Measurements from ENCODE around the gene HBS1L. TPM values are rescaled to one million over a fixed set of nuclear protein-coding genes. Genes with fewer than 3 reads are reported as not detected.

HBS1L gene
- total and polyA plus RNA-seq, 5 donors, result 28.7 to 81.3 (median 71.3) TPM

DNA sequence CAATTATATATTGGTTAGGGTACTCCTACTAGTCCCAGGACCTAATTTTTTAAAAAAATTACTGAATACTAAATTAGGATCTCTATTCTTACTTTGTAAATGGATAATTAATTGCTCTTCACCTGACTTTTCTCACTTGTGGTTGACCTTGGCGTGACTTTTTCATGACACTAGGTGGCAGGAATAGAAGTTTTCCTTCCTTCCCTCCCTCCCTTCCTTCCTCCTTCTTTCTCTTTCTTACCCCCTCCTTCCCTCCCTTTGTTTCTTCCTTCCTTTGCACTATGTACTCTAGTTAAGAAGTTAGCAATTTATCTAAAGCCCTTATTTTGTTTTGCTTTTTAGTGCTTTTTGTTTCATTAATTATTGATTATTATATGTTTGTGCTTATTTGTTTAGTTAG lies 20.4 kb upstream of the HBS1L start:
- H3K9me3 ChIP-seq (ENCODE audit: control insufficient read depth, low read length), result no peaks in the 10 kb centered on the region
- no peaks in the 10 kb centered on the region for H3K4me1 ChIP-seq (ENCODE audit: control insufficient read depth, insufficient read depth, low read length)
- WGBS, result 23% methylated on average over 1 of the region's 1 CpG
- H3K27ac ChIP-seq (ENCODE audit: low read length), result no peak overlapping the region
- intact Hi-C loops (cut with DNase I), result no loop called here
- DNase-seq (no peak), ATAC-seq (no peak)
- no peaks in the 10 kb centered on the region for H3K27me3 ChIP-seq (ENCODE audit: control insufficient read depth, insufficient read depth)
- H3K4me3 ChIP-seq (ENCODE audit: low read length), result no peak overlapping the region

DNA sequence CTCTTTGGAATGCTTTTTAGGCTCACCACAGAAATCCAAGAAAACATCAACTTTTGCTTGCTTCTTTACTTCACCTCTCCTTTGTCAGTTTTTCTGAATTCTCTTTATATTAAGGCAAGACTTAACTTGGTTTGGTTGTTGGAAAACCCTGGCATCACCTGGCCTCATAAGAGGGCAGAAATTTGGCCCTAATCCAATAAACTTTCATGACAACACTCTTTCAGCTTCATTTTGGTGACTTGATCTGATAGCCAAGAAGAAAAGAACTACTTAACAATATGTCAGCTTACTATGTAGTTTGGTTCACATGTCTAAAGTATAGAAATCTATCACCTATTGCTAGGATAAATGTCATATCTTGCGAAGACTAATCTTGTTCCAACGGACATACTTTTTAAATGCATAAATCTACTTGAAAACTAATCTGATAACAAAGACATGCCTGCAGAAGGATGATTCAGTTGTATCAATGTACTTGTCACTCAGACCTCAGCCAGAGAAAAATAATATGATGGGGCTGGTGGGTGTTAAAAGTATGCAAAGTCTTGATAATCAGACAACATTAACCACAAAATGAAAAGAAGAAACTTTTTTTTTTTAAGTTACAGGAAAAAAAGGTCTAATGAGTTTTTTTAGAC lies 19.3 kb upstream of the HBS1L start:
- ATAC-seq (no peak), DNase-seq (no peak)
- intact Hi-C loops (cut with DNase I), result no loop called here
- no peaks in the 10 kb centered on the region for H3K4me1 ChIP-seq (ENCODE audit: control insufficient read depth, insufficient read depth, low read length)
- H3K27me3 ChIP-seq (ENCODE audit: control insufficient read depth, insufficient read depth), result no peaks in the 10 kb centered on the region
- no peak overlapping the region for H3K27ac ChIP-seq (ENCODE audit: low read length)
- H3K9me3 ChIP-seq (ENCODE audit: control insufficient read depth, low read length), result no peaks in the 10 kb centered on the region
- 67% methylated on average over 2 of the region's 2 CpGs for WGBS
- no peak overlapping the region for H3K4me3 ChIP-seq (ENCODE audit: low read length)

DNA sequence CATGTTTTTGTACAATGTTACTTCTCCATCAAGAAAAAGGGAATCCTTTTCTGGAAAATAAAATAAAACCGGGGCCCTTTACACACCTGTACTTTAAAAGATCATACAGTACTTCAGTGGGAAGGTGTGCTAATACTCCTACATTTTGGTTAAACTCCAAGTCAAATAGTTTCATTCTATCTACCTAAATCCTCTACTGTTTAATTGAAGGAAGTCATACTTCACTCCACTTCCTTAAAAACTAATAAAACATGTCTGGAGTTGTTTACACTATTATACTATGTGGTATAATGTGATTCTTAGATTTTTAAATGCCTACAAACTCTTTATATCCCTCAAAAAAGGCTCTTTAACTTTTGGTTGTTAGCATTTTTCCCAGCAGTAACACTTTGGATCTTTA lies 18.6 kb upstream of the HBS1L start:
- 81% methylated on average over 1 of the region's 1 CpG for WGBS
- no peak for DNase-seq
- intact Hi-C loops (cut with DNase I), result no loop called here

DNA sequence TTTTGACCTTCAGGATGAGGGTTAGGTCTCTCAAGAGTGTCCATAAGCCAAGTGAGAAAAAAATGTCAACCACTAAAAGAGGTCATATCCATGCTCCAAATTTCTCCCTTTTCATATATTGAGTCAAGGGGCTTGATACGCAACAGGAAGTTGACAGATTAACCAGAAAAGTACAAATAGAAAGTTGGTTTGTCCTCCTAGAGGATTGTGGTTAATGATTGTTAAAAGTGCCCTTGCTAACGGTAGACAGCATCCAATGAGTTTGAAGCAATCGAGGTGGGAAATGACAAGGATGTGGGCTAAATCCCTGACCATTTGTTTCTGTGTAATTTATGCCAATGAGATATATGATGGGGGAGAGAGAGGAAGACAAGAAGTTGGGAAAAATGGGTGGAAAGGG lies 18.1 kb upstream of the HBS1L start:
- Histone ChIP-seq H3K9me3 (ENCODE audit: control insufficient read depth, low read length) (no peaks in the 10 kb centered on the region), H3K4me1 (ENCODE audit: control insufficient read depth, insufficient read depth, low read length) (no peaks in the 10 kb centered on the region), H3K4me3 (ENCODE audit: low read length) (no peak overlapping the region), H3K27ac (ENCODE audit: low read length) (no peak overlapping the region), H3K27me3 (ENCODE audit: control insufficient read depth, insufficient read depth) (no peaks in the 10 kb centered on the region)
- DNase-seq, result no peak
- intact Hi-C loops (cut with DNase I), result no loop called here
- ATAC-seq, result no peak
- 73% methylated on average over 3 of the region's 3 CpGs for WGBS

More for the DNA sequence above, 18.6 kb upstream of the HBS1L start:
- no peak for ATAC-seq
- Histone ChIP-seq H3K4me3 (ENCODE audit: low read length) (no peak overlapping the region), H3K9me3 (ENCODE audit: control insufficient read depth, low read length) (no peaks in the 10 kb centered on the region), H3K27me3 (ENCODE audit: control insufficient read depth, insufficient read depth) (no peaks in the 10 kb centered on the region), H3K4me1 (ENCODE audit: control insufficient read depth, insufficient read depth, low read length) (no peaks in the 10 kb centered on the region), H3K27ac (ENCODE audit: low read length) (no peak overlapping the region)

DNA sequence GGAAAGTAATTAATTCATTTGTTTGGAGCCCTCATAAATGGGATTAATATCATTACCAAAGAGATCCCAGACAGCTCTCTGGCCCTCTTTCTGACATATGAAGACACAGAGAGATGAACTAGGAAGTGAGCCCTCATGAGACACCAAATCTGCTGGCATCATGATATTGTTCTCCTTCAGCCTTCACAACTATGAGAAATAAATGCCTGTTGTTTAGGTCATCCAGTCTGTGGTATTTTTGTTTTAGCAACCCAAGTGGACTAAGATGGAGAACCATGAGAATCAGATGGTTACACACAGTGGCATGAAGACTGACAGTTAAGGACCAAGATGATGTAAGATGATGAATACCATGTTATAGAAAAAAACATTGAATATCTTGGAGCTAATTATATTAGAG lies 16.9 kb upstream of the HBS1L start:
- Histone ChIP-seq H3K27me3 (ENCODE audit: control insufficient read depth, insufficient read depth) (no peaks in the 10 kb centered on the region), H3K4me3 (ENCODE audit: low read length) (no peak overlapping the region), H3K9me3 (ENCODE audit: control insufficient read depth, low read length) (no peaks in the 10 kb centered on the region), H3K4me1 (ENCODE audit: control insufficient read depth, insufficient read depth, low read length) (no peaks in the 10 kb centered on the region), H3K27ac (ENCODE audit: low read length) (no peak overlapping the region)
- ATAC-seq (no peak), DNase-seq (no peak)
- intact Hi-C loops (cut with DNase I), result no loop called here

DNA sequence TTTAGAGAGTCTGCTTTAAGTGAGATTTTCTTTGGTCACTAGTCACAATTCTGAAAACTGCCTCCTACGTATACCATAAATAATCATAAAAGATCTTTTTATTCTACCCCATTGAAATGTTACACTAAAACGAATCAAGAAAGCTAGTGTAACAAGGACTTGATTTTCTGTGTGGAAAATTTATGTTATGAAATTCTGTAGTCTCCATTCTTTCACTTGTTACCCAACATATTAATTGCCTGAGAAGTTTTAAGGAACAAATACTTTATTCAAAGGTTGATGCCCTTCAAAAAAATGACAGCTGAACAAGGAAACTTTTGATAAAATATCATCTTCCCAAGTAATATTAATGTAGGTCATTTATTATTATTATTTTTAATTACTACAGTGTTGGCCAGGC lies 13.3 kb upstream of the HBS1L start:
- Histone ChIP-seq H3K4me3 (ENCODE audit: low read length) (no peak overlapping the region), H3K27ac (ENCODE audit: low read length) (no peak overlapping the region), H3K9me3 (ENCODE audit: control insufficient read depth, low read length) (no peaks in the 10 kb centered on the region), H3K27me3 (ENCODE audit: control insufficient read depth, insufficient read depth) (no peaks in the 10 kb centered on the region), H3K4me1 (ENCODE audit: control insufficient read depth, insufficient read depth, low read length) (no peaks in the 10 kb centered on the region)
- 79% methylated on average over 2 of the region's 2 CpGs for WGBS
- no peak for DNase-seq
- no peak for ATAC-seq
- intact Hi-C loops (cut with DNase I), result no loop called here

DNA sequence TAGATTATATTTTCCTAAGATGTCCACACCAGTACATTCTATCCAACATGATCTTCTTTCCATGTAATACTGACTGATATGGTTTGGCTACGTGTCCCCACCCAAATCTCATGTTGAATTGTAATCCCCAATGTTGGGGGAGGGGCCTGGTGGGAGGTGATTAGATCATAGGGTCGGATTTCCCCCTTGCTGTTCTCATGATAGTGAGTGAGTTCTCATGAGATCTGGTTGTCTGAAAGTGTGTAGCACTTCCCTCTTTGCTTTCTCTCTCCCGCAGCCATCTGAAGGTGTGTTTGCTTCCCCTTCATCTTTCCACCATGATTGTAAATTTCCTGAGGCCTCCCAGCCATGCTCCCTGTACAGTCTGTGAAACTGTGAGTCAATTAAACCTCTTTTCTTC lies 12.2 kb upstream of the HBS1L start:
- no peaks in the 10 kb centered on the region for H3K9me3 ChIP-seq (ENCODE audit: control insufficient read depth, low read length)
- 64% methylated on average over 3 of the region's 3 CpGs for WGBS
- intact Hi-C loops (cut with DNase I), result no loop called here
- no peak overlapping the region for H3K4me3 ChIP-seq (ENCODE audit: low read length)
- ATAC-seq (no peak), DNase-seq (no peak)
- no peaks in the 10 kb centered on the region for H3K27me3 ChIP-seq (ENCODE audit: control insufficient read depth, insufficient read depth)
- H3K4me1 ChIP-seq (ENCODE audit: control insufficient read depth, insufficient read depth, low read length), result no peaks in the 10 kb centered on the region
- H3K27ac ChIP-seq (ENCODE audit: low read length), result no peak overlapping the region

DNA sequence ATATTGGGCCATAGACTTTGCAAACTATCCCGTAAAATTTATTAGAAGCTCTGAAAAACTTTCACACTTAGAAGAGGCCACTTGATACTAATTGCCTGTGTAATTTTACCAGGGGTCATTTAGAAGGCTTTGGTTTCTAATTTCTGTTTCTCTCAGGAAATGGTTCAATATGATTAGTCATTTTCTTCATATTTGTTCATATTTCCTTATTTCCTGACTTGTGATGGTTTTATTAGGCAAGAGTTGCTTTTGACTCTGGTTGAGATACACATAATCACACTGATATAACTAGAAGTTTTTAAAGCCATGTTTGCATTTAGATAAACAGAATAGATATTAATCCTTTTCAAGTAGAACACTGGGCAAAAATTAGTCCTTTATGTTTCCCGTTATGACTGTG lies 11.8 kb upstream of the HBS1L start:
- DNase-seq (no peak), ATAC-seq (no peak)
- Histone ChIP-seq H3K4me3 (ENCODE audit: low read length) (no peak overlapping the region), H3K4me1 (ENCODE audit: control insufficient read depth, insufficient read depth, low read length) (no peaks in the 10 kb centered on the region), H3K27me3 (ENCODE audit: control insufficient read depth, insufficient read depth) (no peaks in the 10 kb centered on the region), H3K9me3 (ENCODE audit: control insufficient read depth, low read length) (no peaks in the 10 kb centered on the region), H3K27ac (ENCODE audit: low read length) (no peak overlapping the region)
- 80% methylated on average over 2 of the region's 2 CpGs for whole genome bisulfite sequencing
- intact Hi-C loops (cut with DNase I), result no loop called here

DNA sequence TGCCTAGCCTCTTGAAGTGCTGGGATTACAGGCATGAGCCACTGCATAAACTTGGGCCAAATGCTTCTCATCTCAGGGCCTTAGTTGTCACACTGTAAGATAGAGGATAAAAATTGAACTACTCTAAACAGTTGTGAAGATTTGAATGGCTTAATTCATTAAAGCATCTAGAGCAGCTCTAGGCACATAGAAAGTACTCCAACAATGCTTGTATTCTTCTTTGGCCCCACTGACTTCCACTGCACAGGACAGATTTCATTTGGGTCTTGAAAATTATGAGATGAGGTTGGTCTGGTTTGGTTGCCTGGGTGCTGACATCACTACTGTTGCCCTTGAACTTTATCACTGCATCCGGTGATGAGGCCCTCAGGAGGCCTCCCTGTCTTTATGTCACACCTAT lies 10.0 kb upstream of the HBS1L start:
- intact Hi-C loops (cut with DNase I), result no loop called here
- DNase-seq (no peak), ATAC-seq (no peak)
- H3K4me3 ChIP-seq (ENCODE audit: low read length), result no peak overlapping the region
- no peaks in the 10 kb centered on the region for H3K27me3 ChIP-seq (ENCODE audit: control insufficient read depth, insufficient read depth)
- H3K9me3 ChIP-seq (ENCODE audit: control insufficient read depth, low read length), result no peaks in the 10 kb centered on the region
- H3K27ac ChIP-seq (ENCODE audit: low read length), result no peak overlapping the region
- H3K4me1 ChIP-seq (ENCODE audit: control insufficient read depth, insufficient read depth, low read length), result no peaks in the 10 kb centered on the region
- WGBS, result 46% methylated on average over 1 of the region's 1 CpG

DNA sequence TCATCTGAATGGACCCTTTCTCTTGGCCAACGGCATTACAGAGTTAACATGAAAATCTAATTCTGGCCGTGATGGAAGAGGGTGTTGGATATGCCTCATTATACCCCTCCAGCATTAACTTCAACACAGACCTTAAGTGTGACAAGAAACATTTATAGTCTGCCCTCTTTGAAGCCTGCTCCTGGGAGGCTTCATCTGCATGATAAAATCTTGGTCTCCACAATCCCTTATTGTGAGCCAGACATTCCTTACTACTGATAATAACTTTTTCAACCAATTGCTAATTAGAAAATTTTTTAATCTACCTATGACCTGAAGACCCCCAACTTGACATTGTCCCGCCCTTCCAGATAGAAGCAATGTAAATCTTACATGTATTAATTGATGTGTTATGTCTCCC lies 9.3 kb upstream of the HBS1L start:
- no peaks in the 10 kb centered on the region for H3K9me3 ChIP-seq (ENCODE audit: control insufficient read depth, low read length)
- H3K27me3 ChIP-seq (ENCODE audit: control insufficient read depth, insufficient read depth), result no peaks in the 10 kb centered on the region
- no peak overlapping the region for H3K4me3 ChIP-seq (ENCODE audit: low read length)
- no peak overlapping the region for H3K27ac ChIP-seq (ENCODE audit: low read length)
- 64% methylated on average over 3 of the region's 3 CpGs for WGBS
- ATAC-seq, result no peak
- intact Hi-C loops (cut with DNase I), result no loop called here
- H3K4me1 ChIP-seq (ENCODE audit: control insufficient read depth, insufficient read depth, low read length), result no peaks in the 10 kb centered on the region
- DNase-seq, result no peak

DNA sequence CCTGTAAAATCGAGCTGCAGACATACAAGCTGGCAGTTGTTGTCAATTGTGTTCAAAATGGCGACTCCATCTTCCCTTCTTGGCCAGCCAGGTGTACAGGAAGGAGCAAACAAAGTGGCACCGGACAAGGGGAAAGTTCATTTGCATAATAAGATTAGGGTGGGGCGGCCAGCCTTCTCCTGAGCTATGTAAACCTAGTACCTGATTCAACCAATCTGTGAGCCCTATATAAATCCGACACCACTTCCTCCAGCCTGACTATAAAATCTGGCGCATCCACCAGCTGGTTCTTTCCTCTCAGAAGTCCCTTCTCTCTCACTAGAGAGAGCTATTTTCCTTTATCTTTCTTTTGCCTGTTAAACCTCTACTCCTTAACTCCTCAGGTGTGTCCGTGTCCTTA lies 8.1 kb upstream of the HBS1L start:
- H3K27ac ChIP-seq (ENCODE audit: low read length), result no peak overlapping the region
- H3K9me3 ChIP-seq (ENCODE audit: control insufficient read depth, low read length), result no peaks in the 10 kb centered on the region
- 71% methylated on average over 7 of the region's 7 CpGs for WGBS
- no peak overlapping the region for H3K4me3 ChIP-seq (ENCODE audit: low read length)
- ATAC-seq (no peak), DNase-seq (no peak)
- H3K4me1 ChIP-seq (ENCODE audit: control insufficient read depth, insufficient read depth, low read length), result no peaks in the 10 kb centered on the region
- no peaks in the 10 kb centered on the region for H3K27me3 ChIP-seq (ENCODE audit: control insufficient read depth, insufficient read depth)
- intact Hi-C loops (cut with DNase I), result no loop called here

DNA sequence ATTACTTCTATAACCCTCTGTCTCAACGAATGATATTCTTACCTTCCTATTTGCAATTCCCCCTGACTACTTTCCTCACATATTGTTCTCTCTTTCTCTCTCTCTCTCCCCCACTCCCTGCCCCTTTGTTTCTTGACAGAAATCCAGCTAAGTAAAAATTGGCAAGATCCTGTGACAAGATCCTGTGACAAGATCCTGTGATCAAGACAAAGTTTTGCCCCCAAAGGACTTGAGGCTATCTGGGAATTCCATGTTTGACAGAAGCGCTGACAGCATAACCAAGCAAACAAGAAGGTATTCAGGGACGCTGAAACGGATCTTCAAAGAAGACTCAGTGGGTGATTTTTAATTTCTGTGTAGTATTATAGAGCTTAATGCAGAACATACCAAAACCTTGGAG lies 5.5 kb upstream of the HBS1L start:
- H3K9me3 ChIP-seq (ENCODE audit: control insufficient read depth, low read length), result no peaks in the 10 kb centered on the region
- H3K27ac ChIP-seq (ENCODE audit: low read length), result no peak overlapping the region
- H3K27me3 ChIP-seq (ENCODE audit: control insufficient read depth, insufficient read depth), result no peaks in the 10 kb centered on the region
- DNase-seq (no peak), ATAC-seq (no peak)
- H3K4me1 ChIP-seq (ENCODE audit: control insufficient read depth, insufficient read depth, low read length), result no peaks in the 10 kb centered on the region
- intact Hi-C loops (cut with DNase I), result no loop called here
- H3K4me3 ChIP-seq (ENCODE audit: low read length), result no peak overlapping the region
- 59% methylated on average over 4 of the region's 4 CpGs for WGBS

All from right cardiac atrium (tissue), 5 donors.